RPMI7951 (cell line): ENCODE results near the gene USP33. TPM values are rescaled to one million over a fixed set of nuclear protein-coding genes. Genes with fewer than 3 reads are reported as not detected.
"Not testable (repeated sequence)": the region's sequence is repeated elsewhere in the genome, so short reads cannot be mapped to it uniquely, and the experiment has no call there.

Experiments
- DNase-seq: peaks from one replicate; pipeline ENCODE4 v3.0.0-alpha.2; 2012; ENCODE audit warnings: low read depth
- total RNA-seq: library from RNA; depleted of rRNA; stranded (reverse); fragments of >200 nt; shearing (Covaris generic); gene quantifications from 2 replicates; pipeline ENCODE4 v1.2.3, GENCODE V29; 2014

The USP33 gene
- total RNA-seq, 1 experiment from 2014 or later = 84.5 TPM

GRCh38 chr1:77739235-77739634 is 20.4 kb downstream of the USP33 start:
- DNase-seq = no peak

GRCh38 chr1:77732090-77732489 is 27.6 kb downstream of the USP33 start:
- no peak for DNase-seq

- no peak for DNase-seq
Observed at GRCh38 chr1:77725706-77726105, 33.9 kb downstream of the USP33 start.

GRCh38 chr1:77718181-77718580 is 41.5 kb downstream of the USP33 start:
- no peak for DNase-seq

GRCh38 chr1:77716065-77716464 is 43.6 kb downstream of the USP33 start:
- no peak for DNase-seq

DNA sequence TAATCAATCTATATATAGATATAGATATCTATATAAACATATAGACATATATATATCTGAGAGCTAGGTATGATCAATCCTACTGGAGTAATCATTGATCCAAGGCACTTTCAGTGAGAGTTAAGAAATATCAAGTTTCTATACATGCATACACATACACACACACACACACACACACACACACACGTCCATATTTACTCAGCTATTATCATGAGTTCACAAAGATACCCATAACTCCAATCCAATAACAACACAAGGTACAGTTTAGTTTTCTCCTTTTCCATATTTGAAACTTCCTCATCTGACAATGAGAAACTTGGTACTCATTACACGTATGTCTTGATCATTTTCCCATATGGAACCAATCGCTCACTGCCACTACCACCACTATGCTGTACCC is 49.9 kb downstream of the USP33 start:
- no peak for DNase-seq

- DNase-seq = no peak
Observed at GRCh38 chr1:77706321-77706720, 53.3 kb downstream of the USP33 start.

- DNase-seq = no peak
Observed at GRCh38 chr1:77704736-77705135, 54.9 kb downstream of the USP33 start.

DNA sequence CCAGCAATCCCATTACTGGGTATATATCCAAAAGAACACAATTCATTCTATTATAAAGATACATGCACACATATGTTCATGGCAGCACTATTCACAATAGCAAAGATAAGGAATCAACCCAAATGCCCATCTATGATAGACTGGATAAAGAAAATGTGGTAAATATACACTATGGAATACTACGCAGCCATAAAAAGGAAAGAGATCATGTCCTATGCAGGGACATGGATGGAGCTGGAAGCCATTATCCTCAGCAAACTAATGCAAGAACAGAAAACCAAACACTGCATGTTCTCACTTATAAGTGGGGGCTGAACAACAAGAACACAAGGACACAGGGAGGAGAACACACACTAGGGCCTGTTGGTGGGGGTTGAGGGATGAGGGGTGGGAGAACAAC is 60.0 kb downstream of the USP33 start:
- DNase-seq = not testable (repeated sequence)

- DNase-seq = no peak
Observed at GRCh38 chr1:77697441-77697840, 62.2 kb downstream of the USP33 start.

GRCh38 chr1:77688939-77689338 is 70.7 kb downstream of the USP33 start:
- DNase-seq = no peak

DNA sequence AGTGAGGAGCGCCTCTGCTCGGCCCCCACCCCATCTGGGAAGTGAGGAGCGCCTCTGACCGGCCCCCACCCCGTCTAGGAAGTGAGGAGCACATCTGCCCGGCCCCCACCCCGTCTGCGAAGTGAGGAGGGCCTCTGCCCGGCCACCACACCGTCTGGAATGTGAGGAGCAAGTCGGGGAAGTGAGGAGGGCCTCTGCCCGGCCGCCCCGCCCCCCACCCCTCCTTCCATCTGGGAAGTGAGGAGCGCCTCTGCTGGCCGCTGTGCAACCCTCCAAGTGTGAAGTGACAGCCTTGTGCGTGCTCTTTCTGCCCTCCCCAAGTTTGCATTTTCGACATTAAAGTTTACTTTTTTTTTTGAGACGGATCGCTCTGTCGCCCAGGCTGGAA is 72.1 kb downstream of the USP33 start:
- DNase-seq = no peak

GRCh38 chr1:77686796-77687518 is 72.7 kb downstream of the USP33 start:
- DNase-seq = no peak

GRCh38 chr1:77683160-77684148 is 76.2 kb downstream of the USP33 start:
- DNase-seq = peak; percentile 93

GRCh38 chr1:77682460-77683159 is 77.0 kb downstream of the USP33 start, which contains the start of gene ZZZ3:
ZZZ3 (minus strand) TSS chr1:77682658; CDS start chr1:77633354, 49,304 bp downstream.
- peak; percentile 92 for DNase-seq

GRCh38 chr1:77680173-77680572 is 79.5 kb downstream of the USP33 start:
- no peak for DNase-seq

GRCh38 chr1:77678660-77679610 is 80.7 kb downstream of the USP33 start:
- no peak for DNase-seq

- not testable (repeated sequence) for DNase-seq
Observed at GRCh38 chr1:77674807-77675206, 84.8 kb downstream of the USP33 start.

- no peak for DNase-seq
Observed at GRCh38 chr1:77673716-77674355, 85.8 kb downstream of the USP33 start.

DNA sequence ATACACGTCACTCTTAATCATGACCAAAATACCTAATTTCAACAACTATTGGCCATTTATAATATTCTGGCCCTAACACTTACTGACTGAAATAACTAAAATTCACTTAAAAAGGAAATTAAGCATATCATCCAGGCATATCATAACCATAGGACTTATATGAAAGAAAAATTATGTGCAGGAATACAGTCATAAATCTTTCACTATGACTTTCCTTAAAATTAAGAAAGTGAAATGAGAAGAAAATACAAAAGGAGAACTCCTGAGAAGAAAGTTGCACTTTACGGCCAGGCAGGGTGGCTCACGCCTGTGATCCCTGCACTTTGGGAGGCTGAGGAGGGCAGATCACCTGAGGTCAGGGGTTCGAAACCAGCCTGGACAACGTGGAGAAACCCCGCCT is 86.6 kb downstream of the USP33 start:
- DNase-seq = no peak
